HK-2 (cell line): ENCODE results near the gene ARNT2.
A peak's percentile ranks its signal among the peaks of the same experiment; 100 is the strongest.

Source experiments
- DNase-seq: peaks from one replicate; pipeline ENCODE4 v3.0.0-alpha.2; 2018; ENCODE audit not compliant: unreplicated experiment

ARNT2 gene

GRCh38 chr15:80514071-80514780 is 110.0 kb downstream of the ARNT2 start:
- DNase-seq, result no peak

GRCh38 chr15:80517290-80517689 is 113.1 kb downstream of the ARNT2 start:
- no peak for DNase-seq

GRCh38 chr15:80518522-80518921 is 114.3 kb downstream of the ARNT2 start:
- no peak for DNase-seq

GRCh38 chr15:80523746-80524145 is 119.6 kb downstream of the ARNT2 start:
- no peak for DNase-seq

GRCh38 chr15:80525853-80526252 is 121.7 kb downstream of the ARNT2 start:
- DNase-seq, result no peak

- DNase-seq, result no peak
These were observed 122.6 kb downstream of the ARNT2 start for GRCh38 chr15:80526556-80527340.

- no peak for DNase-seq
These were observed 123.2 kb downstream of the ARNT2 start for GRCh38 chr15:80527406-80527805.

- DNase-seq, result no peak
These were observed 123.8 kb downstream of the ARNT2 start for GRCh38 chr15:80527961-80528360.

- DNase-seq, result no peak
These were observed 126.7 kb downstream of the ARNT2 start for GRCh38 chr15:80530737-80531365.

- DNase-seq, result no peak
These were observed 127.2 kb downstream of the ARNT2 start for GRCh38 chr15:80531388-80531787.

GRCh38 chr15:80531796-80532195 is 127.6 kb downstream of the ARNT2 start:
- DNase-seq, result no peak

GRCh38 chr15:80533790-80534333 is 129.7 kb downstream of the ARNT2 start:
- DNase-seq, result no peak

- DNase-seq, result no peak
These were observed 132.0 kb downstream of the ARNT2 start for GRCh38 chr15:80536231-80536630.

GRCh38 chr15:80536716-80537115 is 132.5 kb downstream of the ARNT2 start:
- no peak for DNase-seq

- DNase-seq, result no peak
These were observed 140.9 kb downstream of the ARNT2 start for GRCh38 chr15:80545078-80545477.

GRCh38 chr15:80547264-80547663 is 143.1 kb downstream of the ARNT2 start:
- DNase-seq, result no peak

GRCh38 chr15:80549191-80549590 is 145.0 kb downstream of the ARNT2 start:
- DNase-seq, result no peak

- DNase-seq, result no peak
These were observed 145.5 kb downstream of the ARNT2 start for GRCh38 chr15:80549654-80550053.

- peak; percentile 11 for DNase-seq
These were observed 146.2 kb downstream of the ARNT2 start for GRCh38 chr15:80550219-80550907.

- no peak for DNase-seq
These were observed 146.7 kb downstream of the ARNT2 start for GRCh38 chr15:80550908-80551260.

GRCh38 chr15:80551348-80551747 is 147.2 kb downstream of the ARNT2 start:
- DNase-seq, result no peak

GRCh38 chr15:80554560-80554959 is 150.4 kb downstream of the ARNT2 start:
- DNase-seq, result no peak
